ENCODE results near the gene UBAP2.
"Not testable (repeated sequence)": the region's sequence is repeated elsewhere in the genome, so short reads cannot be mapped to it uniquely, and the experiment has no call there.

Gene UBAP2

DNA sequence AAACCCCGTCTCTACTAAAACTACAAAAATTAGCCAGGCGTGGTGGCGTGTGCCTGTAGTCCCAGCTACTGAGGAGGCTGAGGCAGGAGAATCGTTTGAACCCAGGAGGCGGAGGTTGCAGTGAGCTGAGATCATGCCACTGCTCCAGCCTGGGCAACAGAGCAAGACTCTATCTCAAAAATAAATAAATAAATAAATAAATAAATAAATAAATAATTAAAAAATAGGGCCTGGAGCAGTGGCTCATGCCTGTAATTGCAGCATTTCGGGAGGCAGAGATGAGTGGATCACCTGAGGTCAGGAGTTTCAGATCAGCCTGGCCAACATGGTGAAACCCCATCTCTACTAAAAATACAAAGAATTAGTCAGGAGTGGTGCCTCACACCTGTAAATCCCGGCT, 86.2 kb downstream of the UBAP2 start:
- not testable (repeated sequence) for DNase-seq

DNA sequence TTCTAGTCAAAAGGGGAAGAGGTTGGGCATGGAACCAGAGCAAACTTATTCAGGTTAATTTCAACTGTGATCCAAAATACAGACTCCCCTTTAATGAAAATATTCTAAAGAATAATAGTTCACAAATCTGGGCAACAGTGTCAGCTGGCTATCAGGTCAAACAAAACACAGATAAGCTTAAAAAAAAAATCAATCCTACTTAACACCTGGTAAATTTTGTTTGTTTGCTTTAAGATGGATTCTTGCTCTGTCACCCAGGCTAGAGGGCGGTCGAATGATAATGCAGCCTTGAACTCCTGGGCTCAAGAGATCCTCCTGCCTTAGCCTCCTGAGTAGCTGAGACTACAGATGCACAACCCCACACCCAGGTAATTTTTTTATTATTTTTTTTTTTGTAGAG, 89.0 kb downstream of the UBAP2 start:
- DNase-seq: no peak

GRCh38 chr9:33956544-33956943, 92.1 kb downstream of the UBAP2 start:
- no peak for DNase-seq

DNA sequence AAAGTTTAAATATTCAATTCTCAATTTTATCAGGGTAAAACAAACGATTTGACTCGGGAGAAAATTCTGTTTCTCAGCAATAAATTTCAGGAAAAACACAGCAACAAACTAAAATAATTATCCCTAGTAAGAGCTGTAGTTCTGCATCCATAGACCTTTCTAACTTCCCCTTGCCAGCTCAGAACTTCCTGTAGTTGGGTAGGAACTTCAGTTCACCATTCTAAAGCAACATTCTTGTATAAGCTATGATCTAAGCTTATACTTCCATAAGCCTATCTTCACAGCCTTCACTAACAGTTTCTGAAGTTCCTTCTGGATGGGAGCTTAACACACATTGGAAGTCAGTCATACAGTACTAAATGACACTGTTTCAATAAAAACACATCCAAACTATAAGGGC, 96.6 kb downstream of the UBAP2 start:
- no peak for DNase-seq

- DNase-seq: no peak
Measured at GRCh38 chr9:33950371-33950770, 98.3 kb downstream of the UBAP2 start.

GRCh38 chr9:33946779-33947535, 101.7 kb downstream of the UBAP2 start:
- DNase-seq: no peak

- DNase-seq: no peak
Measured at GRCh38 chr9:33943389-33943788, 105.3 kb downstream of the UBAP2 start.

- DNase-seq: no peak
Measured at GRCh38 chr9:33942471-33943083, 106.1 kb downstream of the UBAP2 start.

DNA sequence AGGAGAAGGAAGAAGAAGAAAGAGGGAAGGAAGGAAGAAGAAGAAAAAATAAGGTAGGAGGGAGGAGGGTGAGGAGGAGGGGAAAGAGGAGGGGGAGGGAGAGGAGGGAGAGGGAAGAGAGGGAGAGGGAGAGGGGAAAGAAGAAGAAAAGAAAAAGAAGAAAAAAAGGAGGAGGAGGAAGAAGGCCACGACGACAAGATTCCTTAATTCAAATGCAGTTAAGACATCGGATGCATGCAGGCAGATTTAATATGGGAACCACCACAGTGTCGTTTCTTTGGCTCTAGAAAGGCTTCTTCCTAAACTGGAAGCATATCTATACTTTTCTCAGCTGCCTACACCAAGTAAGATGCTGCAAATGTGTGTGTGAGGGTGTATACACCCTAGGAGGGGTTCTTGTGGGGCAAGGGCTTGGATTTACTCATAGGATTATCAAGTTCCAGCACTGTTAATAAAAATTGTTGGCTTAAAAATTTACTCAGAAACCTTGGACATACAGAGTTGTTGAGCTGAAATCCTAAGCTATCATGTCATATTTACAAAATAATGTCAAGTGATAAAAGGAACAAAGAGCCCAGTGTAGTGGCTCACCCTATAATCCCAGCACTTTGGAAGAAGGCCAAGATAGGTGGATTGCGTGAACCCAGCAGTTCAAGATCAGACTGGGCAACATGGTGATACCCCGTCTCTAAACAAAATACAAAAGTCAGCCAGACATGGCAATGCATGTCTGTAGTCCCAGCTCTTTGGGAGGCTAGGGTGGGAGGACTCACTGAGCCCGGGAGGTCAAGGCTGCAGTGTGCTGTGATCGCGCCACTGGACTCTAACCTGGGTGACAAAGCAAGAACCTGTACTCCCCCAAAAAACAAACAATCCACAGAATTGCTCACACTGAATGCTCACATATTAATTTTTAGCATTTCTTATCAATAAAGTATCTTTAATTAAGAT, 108.5 kb downstream of the UBAP2 start:
- DNase-seq: no peak

GRCh38 chr9:33934188-33934878, 114.4 kb downstream of the UBAP2 start:
- DNase-seq: no peak

DNA sequence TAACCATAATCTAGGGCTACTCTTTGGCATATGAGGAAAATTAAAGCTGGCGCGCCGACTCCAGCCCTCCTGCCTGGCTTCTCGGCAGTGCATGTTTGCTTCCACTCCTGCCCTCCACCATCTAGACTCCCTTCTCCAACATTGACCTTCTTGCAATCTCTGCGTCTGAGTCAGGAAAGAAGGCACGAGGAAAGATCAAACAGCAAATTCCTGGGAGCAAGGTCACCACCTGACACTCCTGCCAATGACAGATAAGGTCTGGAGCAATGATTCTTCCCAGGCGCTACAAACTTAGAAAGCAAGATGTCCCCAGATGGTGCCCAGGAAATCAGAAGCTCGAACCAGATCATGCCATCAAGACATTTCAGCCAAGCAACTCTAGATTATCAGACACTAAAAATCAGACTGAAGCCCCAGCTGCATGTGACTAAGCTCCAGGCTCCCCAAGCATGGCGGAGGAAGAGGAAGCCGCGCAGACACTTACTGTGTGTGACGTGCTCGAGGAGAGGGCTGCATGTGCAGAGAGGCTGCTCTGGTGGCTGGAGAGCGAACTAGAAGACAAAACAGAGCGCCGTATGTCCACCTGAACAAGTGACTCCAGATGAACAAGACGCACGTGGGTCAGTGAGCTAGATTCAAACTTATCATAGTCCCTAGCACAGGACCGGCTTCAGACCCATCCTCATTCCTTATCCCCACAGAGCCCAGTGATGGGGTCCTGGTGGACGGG, 116.4 kb downstream of the UBAP2 start:
- no peak for DNase-seq

DNA sequence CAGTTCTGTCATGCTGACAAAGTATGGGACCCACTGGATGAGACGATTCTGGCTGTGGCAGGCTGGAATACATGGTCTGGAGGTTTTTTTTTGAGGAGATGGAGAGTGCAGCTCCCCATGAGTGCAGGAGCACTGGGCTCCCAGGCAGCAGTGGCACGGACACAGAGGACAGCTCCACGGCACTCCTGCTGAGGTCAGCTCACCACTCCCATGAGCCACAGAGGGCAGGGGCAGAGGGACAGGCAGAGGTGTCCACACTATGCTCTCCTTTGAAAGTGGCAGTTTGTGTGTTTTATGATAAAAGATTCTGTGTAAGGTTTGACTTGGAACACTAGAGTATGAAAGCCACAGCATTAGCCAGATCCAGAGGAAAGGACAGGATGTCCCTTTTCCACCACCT, 117.4 kb downstream of the UBAP2 start:
- DNase-seq: no peak

DNA sequence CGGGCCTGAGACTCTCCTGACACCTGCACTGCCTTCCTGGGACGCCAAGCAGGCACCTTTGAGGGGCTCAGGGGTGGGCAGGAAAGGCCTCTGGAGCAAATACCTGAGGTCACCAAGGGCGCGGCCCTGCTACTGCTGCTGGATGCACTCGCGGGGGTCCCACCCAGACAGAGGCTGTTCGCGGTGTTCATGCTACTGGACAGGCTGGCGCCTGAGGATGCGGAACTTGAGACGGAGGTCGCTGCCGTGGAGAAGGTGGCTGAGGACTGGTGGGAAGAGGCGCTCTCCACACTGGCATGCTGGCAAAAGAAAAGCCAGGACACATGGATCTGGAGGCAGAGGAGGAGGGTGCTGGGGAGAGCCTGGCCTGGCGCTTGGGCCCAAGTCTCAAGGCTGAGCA, 121.0 kb downstream of the UBAP2 start:
- DNase-seq: no peak

GRCh38 chr9:33926746-33927485, 121.8 kb downstream of the UBAP2 start:
- no peak for DNase-seq

DNA sequence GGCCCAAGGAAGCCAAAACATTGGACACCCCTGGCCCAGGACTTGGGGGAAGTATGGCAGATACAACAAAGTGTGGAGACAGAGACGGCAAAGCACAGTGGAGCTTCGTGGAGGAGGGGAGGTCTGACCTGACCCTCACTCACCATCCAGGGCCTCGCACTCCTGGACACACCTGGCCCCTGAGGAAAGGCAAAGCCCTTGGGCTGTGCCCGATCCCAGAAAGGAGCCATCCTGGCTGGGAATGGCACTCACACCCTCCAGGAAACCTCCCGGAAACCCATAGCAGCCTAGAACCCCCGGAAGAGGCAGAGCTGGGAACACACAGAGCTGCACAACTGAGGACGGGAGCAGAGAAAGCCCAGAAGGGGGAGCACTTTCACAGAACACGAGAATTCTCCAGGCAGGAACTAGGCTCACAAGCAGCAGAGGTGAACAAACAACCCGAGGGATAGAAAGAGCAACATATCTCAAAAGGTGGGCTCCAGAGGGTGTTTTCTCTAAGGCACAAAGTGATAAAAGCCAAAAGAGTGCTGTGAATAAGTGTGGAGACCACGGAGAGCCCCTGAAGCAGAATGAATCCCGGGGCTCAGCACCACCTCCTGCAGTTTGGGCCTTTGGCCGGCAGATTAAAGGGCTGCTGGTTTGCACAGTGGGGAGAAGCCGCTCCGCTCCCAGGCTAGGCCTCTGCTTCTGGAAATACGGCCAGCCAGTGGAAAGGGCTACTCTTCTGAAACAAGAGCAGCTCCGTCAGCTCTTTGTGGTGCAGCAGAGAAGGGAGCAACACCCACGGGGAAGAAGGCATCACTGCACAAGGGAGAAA, 123.5 kb downstream of the UBAP2 start:
- DNase-seq: no peak

- no peak for DNase-seq
Measured at GRCh38 chr9:33923998-33924701, 124.5 kb downstream of the UBAP2 start.

- DNase-seq: no peak
Measured at GRCh38 chr9:33923079-33923478, 125.6 kb downstream of the UBAP2 start.

- no peak for DNase-seq
Measured at GRCh38 chr9:33921967-33922895, 126.5 kb downstream of the UBAP2 start.

Measured in NCI-H187 (cell line).